Loucy (cell line): ENCODE results near the gene RALGPS2.

Source experiments
- H2AFZ ChIP-seq: fragments of 200-600 bp; sonication (generic); 2 replicates; pipeline ENCODE4 v1.6.0; 2016; ENCODE audit warnings: antibody characterized with exemption, mild to moderate bottlenecking, low read length, moderate library complexity
- H3F3A ChIP-seq: fragments of 200-600 bp; 2 replicates; pipeline ENCODE4 v1.6.0; 2016; ENCODE audit warnings: antibody characterized with exemption, low read depth, mild to moderate bottlenecking
- H3K27me3 ChIP-seq: fragments of 200-600 bp; sonication (generic); 2 replicates; pipeline ENCODE4 v1.6.1; 2014; ENCODE audit warnings: low read length, mild to moderate bottlenecking; ENCODE audit not compliant: insufficient read depth, poor library complexity, severe bottlenecking
- H3K36me3 ChIP-seq: fragments of 200-600 bp; sonication (generic); 2 replicates; pipeline ENCODE4 v1.6.1; 2016; ENCODE audit warnings: low read length; ENCODE audit not compliant: insufficient read depth
- H3K4me1 ChIP-seq: fragments of 200-600 bp; sonication (generic); 2 replicates; pipeline ENCODE4 v1.5.1; 2014; ENCODE audit warnings: low read length, mild to moderate bottlenecking; ENCODE audit not compliant: insufficient read depth, poor library complexity, severe bottlenecking
- H3K4me2 ChIP-seq: fragments of 200-600 bp; sonication (generic); 2 replicates; pipeline ENCODE4 v1.6.0; 2014; ENCODE audit warnings: antibody characterized with exemption, low read length, low read depth, mild to moderate bottlenecking; ENCODE audit not compliant: poor library complexity, severe bottlenecking
- H3K4me3 ChIP-seq: fragments of 200-600 bp; sonication (generic); 2 replicates; pipeline ENCODE4 v1.5.1; 2014; ENCODE audit warnings: low read length, mild to moderate bottlenecking, mixed read lengths; ENCODE audit not compliant: poor library complexity, severe bottlenecking
- H3K79me2 ChIP-seq: fragments of 200-600 bp; sonication (generic); 2 replicates; pipeline ENCODE4 v1.6.1; 2014; ENCODE audit warnings: low read length; ENCODE audit not compliant: insufficient read depth
- H3K9ac ChIP-seq: fragments of 200-600 bp; sonication (generic); 2 replicates; pipeline ENCODE4 v1.6.0; 2014; ENCODE audit warnings: mild to moderate bottlenecking, low read depth, low read length, moderate library complexity; ENCODE audit not compliant: poor library complexity, severe bottlenecking
- H3K9me2 ChIP-seq: fragments of 200-600 bp; sonication (generic); replicated peaks from 2 replicates; pipeline ENCODE4 v1.6.1; 2016; ENCODE audit warnings: low read depth, low read length, mixed read lengths
- H3K9me3 ChIP-seq: fragments of 200-600 bp; sonication (generic); 2 replicates; pipeline ENCODE4 v1.6.1; 2014; ENCODE audit warnings: mild to moderate bottlenecking, antibody characterized with exemption, low read length, low read depth; ENCODE audit not compliant: insufficient read depth
- H4K20me1 ChIP-seq: fragments of 200-600 bp; sonication (generic); 2 replicates; pipeline ENCODE4 v1.6.0; 2014; ENCODE audit warnings: antibody characterized with exemption, low read length, mild to moderate bottlenecking; ENCODE audit not compliant: insufficient read depth, poor library complexity, severe bottlenecking
- EZH2phosphoT487 ChIP-seq: fragments of 200-600 bp; IDR thresholded peaks from 2 replicates; pipeline ENCODE4 v1.6.1; 2018; ENCODE audit warnings: antibody characterized with exemption, mild to moderate bottlenecking, moderate library complexity, borderline replicate concordance
- TF ChIP-seq, protein P1 (sequence below): fragments of 200-600 bp; sonication (generic); conservative IDR thresholded peaks from 2 replicates; pipeline ENCODE4 v1.5.1; 2014; ENCODE audit warnings: mild to moderate bottlenecking, antibody characterized with exemption, low read length

The RALGPS2 gene

DNA sequence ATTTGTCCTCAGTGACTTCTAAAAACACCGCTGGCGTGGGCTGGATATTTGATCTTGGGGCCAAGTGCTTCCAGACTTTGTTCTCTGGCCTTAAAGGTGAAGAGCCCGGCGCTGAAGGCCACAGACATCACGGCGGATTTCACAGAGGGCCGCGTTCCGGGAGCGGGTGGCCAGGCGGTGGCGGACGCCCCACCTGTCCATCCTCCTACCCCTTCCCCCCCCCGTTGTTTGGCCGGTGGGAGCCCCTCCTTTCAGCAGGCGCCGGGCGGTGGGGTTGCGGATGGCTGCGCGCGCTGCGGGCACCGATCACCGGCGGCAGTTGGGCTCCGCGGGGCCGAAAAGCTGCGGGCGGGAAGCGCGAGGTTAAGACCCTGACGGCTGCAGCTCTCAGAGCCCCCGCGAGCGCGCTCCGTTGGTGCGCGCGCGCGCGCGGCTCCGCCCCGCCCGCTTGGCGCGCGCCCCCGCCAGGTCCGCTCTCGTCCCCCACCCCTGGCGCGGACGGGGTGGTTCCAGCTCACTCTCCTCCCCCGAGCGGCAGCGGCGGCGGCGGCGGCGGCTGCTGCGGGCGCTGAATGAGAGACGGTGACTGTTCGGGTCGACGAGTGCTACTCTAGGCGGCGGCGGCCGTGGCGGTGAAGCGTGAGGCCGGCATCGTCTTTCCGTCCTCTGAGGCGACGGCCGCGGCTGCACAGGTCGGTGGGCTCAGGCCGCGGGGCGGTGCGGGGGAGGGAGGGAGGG is at the start of gene RALGPS2:
TSS of gene RALGPS2 (plus strand) at position 517 of the 738 bp plus-strand sequence. CDS start 51,521 bp downstream, outside the sequence.
- Histone ChIP-seq H4K20me1 (no peaks in the 10 kb centered on the region), H3K9me3 (no peaks in the 10 kb centered on the region), H3K4me2 (peak within 1 kb of the TSS; percentile 93), H3K4me1 (peaks cover 18% of the 10 kb centered on the region), H2AFZ (peak within 1 kb of the TSS; percentile 99), H3K9ac (peak within 1 kb of the TSS; percentile 72), H3K79me2 (no peaks in the 10 kb centered on the region; the same call in 1 of the 2 replicates), H3K9me2 (no peaks in the 10 kb centered on the region), H3K4me3 (peak within 1 kb of the TSS; percentile 93), H3K27me3 (no peaks in the 10 kb centered on the region), H3F3A (no peaks in the 10 kb centered on the region), H3K36me3 (no peaks in the 10 kb centered on the region)
- TF ChIP-seq, protein P1, sequence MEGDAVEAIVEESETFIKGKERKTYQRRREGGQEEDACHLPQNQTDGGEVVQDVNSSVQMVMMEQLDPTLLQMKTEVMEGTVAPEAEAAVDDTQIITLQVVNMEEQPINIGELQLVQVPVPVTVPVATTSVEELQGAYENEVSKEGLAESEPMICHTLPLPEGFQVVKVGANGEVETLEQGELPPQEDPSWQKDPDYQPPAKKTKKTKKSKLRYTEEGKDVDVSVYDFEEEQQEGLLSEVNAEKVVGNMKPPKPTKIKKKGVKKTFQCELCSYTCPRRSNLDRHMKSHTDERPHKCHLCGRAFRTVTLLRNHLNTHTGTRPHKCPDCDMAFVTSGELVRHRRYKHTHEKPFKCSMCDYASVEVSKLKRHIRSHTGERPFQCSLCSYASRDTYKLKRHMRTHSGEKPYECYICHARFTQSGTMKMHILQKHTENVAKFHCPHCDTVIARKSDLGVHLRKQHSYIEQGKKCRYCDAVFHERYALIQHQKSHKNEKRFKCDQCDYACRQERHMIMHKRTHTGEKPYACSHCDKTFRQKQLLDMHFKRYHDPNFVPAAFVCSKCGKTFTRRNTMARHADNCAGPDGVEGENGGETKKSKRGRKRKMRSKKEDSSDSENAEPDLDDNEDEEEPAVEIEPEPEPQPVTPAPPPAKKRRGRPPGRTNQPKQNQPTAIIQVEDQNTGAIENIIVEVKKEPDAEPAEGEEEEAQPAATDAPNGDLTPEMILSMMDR: no peak
- TF ChIP-seq EZH2phosphoT487: no peak

DNA sequence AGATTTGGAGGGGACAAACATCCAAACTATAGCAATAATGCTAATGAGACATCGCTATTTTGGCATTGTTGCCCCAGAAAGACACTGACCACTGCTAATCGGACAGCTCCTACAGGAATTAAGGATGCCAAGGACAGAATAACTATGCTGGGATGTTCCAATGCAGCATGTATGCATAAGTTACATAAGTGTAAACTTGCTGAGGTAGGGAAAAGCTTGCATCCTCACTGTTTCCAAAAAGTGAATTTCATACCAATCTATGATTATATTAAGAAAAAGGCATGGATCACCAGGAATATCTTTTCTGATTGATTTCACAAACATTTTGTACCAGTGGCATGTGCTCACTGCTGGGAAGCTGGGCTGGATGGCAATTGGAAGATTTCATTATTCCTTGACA is 45.8 kb upstream of the RALGPS2 start:
- H3K4me1 ChIP-seq: no peaks in the 10 kb centered on the region
- no peaks in the 10 kb centered on the region for H3F3A ChIP-seq

GRCh38 chr1:178682429-178682828 is 42.6 kb upstream of the RALGPS2 start:
- no peak for TF ChIP-seq EZH2phosphoT487
- TF ChIP-seq, protein P1: no peak
- no peaks in the 10 kb centered on the region for H3K4me1 ChIP-seq

More for the DNA sequence above, 45.8 kb upstream of the RALGPS2 start:
- H3K79me2 ChIP-seq: no peaks in the 10 kb centered on the region
- no peaks in the 10 kb centered on the region for H3K27me3 ChIP-seq
- H3K36me3 ChIP-seq: no peaks in the 10 kb centered on the region
- H4K20me1 ChIP-seq: no peaks in the 10 kb centered on the region
- H3K9me2 ChIP-seq: no peaks in the 10 kb centered on the region
- no peaks in the 10 kb centered on the region for H3K9me3 ChIP-seq
- H3K9ac ChIP-seq: no peak overlapping the region
- TF ChIP-seq EZH2phosphoT487: no peak
- TF ChIP-seq, protein P1: no peak
- no peak overlapping the region for H3K4me3 ChIP-seq
- H2AFZ ChIP-seq: no peak overlapping the region
- H3K4me2 ChIP-seq: no peak overlapping the region

More at GRCh38 chr1:178682429-178682828, 42.6 kb upstream of the RALGPS2 start:
- Histone ChIP-seq H3K4me3 (no peak overlapping the region), H3K27me3 (no peaks in the 10 kb centered on the region), H3K9me3 (no peaks in the 10 kb centered on the region), H4K20me1 (no peaks in the 10 kb centered on the region), H3K79me2 (no peaks in the 10 kb centered on the region), H3K9me2 (no peaks in the 10 kb centered on the region), H3K36me3 (no peaks in the 10 kb centered on the region), H3F3A (no peaks in the 10 kb centered on the region), H3K4me2 (no peak overlapping the region), H3K9ac (no peak overlapping the region), H2AFZ (no peak overlapping the region)
